ENCODE data around the gene SLC1A6. TPM values are rescaled to one million over a fixed set of nuclear protein-coding genes. Genes with fewer than 3 reads are reported as not detected.

The SLC1A6 gene
- total RNA-seq, 1 experiment from 2014 or later = 2.9 TPM

DNA sequence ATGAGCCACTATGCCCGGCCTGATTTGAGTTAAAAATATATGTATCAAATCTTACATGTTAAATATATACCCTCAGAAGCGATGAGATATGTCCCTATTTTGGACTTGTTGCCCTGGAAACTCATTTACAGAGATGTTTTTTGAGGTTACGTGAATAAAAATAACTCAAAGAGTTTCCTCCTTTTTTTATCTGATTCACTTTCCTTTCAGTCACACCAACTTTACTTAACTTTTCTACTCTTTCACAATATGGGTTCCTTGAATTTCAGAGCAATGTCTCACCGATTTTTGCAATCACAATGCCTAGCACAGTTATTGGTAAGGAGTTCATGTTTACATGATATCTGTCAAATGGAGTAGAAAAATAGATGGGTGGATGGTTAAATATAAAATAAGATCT lies 36.1 kb downstream of the SLC1A6 start:
- Histone ChIP-seq H3F3A (ENCODE audit: insufficient read depth, low read depth) (peaks cover 29% of the 10 kb centered on the region), H4K20me1 (ENCODE audit: insufficient read depth) (no peaks in the 10 kb centered on the region), H3K79me2 (ENCODE audit: low read depth) (no peaks in the 10 kb centered on the region), H3K27me3 (ENCODE audit: insufficient read depth, low read depth) (no peaks in the 10 kb centered on the region), H2AFZ (peak overlapping the region; percentile 44), H3K4me1 (replicated peaks; ENCODE audit: insufficient read depth) (peaks cover 24% of the 10 kb centered on the region), H3K27ac (peak overlapping the region; percentile 87), H3K4me2 (peak overlapping the region; percentile 55), H3K9me3 (ENCODE audit: insufficient read depth, low read depth) (0 out of 2 replicates have a peak, but pooled peaks cover 5% of the 10 kb centered on the region), H3K9me2 (ENCODE audit: insufficient read depth) (no peaks in the 10 kb centered on the region), H3K36me3 (ENCODE audit: low read depth) (no peaks in the 10 kb centered on the region), H3K4me3 (no peak overlapping the region)
- ChIA-PET CTCF (no interaction called here), POLR2A (ENCODE audit: unreplicated experiment) (no interaction called here)
- BruUV-seq (replicated peaks) = no TSS peak
- intact Hi-C loops (cut with micrococcal nuclease; ENCODE audit: unreplicated experiment) = no loop called here
- TF ChIP-seq, protein P1, sequence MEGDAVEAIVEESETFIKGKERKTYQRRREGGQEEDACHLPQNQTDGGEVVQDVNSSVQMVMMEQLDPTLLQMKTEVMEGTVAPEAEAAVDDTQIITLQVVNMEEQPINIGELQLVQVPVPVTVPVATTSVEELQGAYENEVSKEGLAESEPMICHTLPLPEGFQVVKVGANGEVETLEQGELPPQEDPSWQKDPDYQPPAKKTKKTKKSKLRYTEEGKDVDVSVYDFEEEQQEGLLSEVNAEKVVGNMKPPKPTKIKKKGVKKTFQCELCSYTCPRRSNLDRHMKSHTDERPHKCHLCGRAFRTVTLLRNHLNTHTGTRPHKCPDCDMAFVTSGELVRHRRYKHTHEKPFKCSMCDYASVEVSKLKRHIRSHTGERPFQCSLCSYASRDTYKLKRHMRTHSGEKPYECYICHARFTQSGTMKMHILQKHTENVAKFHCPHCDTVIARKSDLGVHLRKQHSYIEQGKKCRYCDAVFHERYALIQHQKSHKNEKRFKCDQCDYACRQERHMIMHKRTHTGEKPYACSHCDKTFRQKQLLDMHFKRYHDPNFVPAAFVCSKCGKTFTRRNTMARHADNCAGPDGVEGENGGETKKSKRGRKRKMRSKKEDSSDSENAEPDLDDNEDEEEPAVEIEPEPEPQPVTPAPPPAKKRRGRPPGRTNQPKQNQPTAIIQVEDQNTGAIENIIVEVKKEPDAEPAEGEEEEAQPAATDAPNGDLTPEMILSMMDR (conservative IDR thresholded peaks at IDR 0.05) = no peak
- no peak for TF ChIP-seq EZH2 (IDR thresholded peaks at IDR 0.05; ENCODE audit: low read depth)
- peak in 1 of 2 experiments; percentile 98 for DNase-seq

DNA sequence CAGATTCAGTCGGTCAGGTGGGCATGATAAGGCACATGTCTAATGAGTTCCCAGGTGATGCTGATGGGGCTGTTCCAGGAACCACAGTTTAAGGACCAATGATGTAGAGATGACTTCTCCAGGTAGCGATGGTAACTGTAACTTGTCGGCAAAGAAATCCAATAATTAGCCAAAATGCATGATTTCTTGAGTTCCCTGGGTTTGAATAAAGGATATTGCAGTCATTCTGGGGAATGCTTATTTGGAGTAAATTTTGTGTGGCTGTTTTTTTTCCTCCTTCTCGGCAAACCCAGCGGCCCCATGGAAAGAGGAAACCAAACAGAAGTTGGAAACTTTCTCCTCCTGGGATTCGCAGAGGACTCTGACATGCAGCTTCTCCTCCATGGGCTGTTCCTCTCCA lies 38.5 kb downstream of the SLC1A6 start, which contains the start of gene OR7C2:
Gene OR7C2, plus strand, starts transcription at position 301 of the 400 bp plus-strand sequence. Its CDS starts 0 bp downstream, at position 301.
- no peak within 1 kb of the TSS for H3K4me3 ChIP-seq
- no peak within 1 kb of the TSS for H3K27ac ChIP-seq
- H3K9me2 ChIP-seq (ENCODE audit: insufficient read depth) = no peaks in the 10 kb centered on the region
- ChIA-PET CTCF (no interaction called here), POLR2A (ENCODE audit: unreplicated experiment) (no interaction called here)
- H3K4me1 ChIP-seq (replicated peaks; ENCODE audit: insufficient read depth) = peaks cover 24% of the 10 kb centered on the region
- intact Hi-C loops (cut with micrococcal nuclease; ENCODE audit: unreplicated experiment) = no loop called here
- no peak for DNase-seq
- no peaks in the 10 kb centered on the region for H3K27me3 ChIP-seq (ENCODE audit: insufficient read depth, low read depth)
- no peak within 1 kb of the TSS for H2AFZ ChIP-seq
- 0 out of 2 replicates have a peak, but pooled peaks cover 5% of the 10 kb centered on the region for H3K9me3 ChIP-seq (ENCODE audit: insufficient read depth, low read depth)
- peaks cover 23% of the 10 kb centered on the region for H3F3A ChIP-seq (ENCODE audit: insufficient read depth, low read depth)
- BruUV-seq (replicated peaks) = no TSS peak
- no peaks in the 10 kb centered on the region for H4K20me1 ChIP-seq (ENCODE audit: insufficient read depth)
- H3K4me2 ChIP-seq = no peak within 1 kb of the TSS
- H3K36me3 ChIP-seq (ENCODE audit: low read depth) = no peaks in the 10 kb centered on the region
- TF ChIP-seq, protein P1 (conservative IDR thresholded peaks at IDR 0.05) = no peak
- TF ChIP-seq EZH2 (IDR thresholded peaks at IDR 0.05; ENCODE audit: low read depth) = no peak
- H3K79me2 ChIP-seq (ENCODE audit: low read depth) = no peaks in the 10 kb centered on the region

DNA sequence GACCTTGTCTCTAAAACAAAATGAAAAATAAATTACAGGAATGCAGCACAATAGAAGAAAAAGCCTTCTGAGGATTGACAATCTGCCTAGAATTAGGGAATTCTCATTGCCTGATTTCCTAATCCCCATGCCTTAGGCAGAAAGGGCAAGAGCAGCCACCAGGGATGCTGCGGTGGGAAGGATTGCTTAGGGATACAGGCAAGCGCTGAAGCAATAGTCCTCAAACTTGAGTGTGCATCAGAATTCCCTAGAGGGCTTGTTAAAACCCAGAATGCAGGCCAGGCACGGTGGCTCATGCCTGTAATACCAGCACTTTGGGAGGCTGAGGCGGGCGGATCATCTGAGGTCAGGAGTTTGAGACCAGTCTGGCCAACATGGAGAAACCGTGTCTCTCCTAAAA lies 39.4 kb downstream of the SLC1A6 start:
- CTCF ChIA-PET = no interaction called here

More for the DNA sequence above, 39.4 kb downstream of the SLC1A6 start:
- no TSS peak for BruUV-seq (replicated peaks)
- Histone ChIP-seq H3K9me3 (ENCODE audit: insufficient read depth, low read depth) (0 out of 2 replicates have a peak, but pooled peaks cover 5% of the 10 kb centered on the region), H3F3A (ENCODE audit: insufficient read depth, low read depth) (peaks cover 23% of the 10 kb centered on the region), H4K20me1 (ENCODE audit: insufficient read depth) (no peaks in the 10 kb centered on the region), H3K27ac (no peak overlapping the region), H3K27me3 (ENCODE audit: insufficient read depth, low read depth) (no peaks in the 10 kb centered on the region), H3K79me2 (ENCODE audit: low read depth) (no peaks in the 10 kb centered on the region), H3K4me2 (no peak overlapping the region), H3K9me2 (ENCODE audit: insufficient read depth) (no peaks in the 10 kb centered on the region), H3K4me1 (replicated peaks; ENCODE audit: insufficient read depth) (peaks cover 24% of the 10 kb centered on the region), H3K4me3 (no peak overlapping the region), H2AFZ (no peak overlapping the region), H3K36me3 (ENCODE audit: low read depth) (no peaks in the 10 kb centered on the region)
- POLR2A ChIA-PET (ENCODE audit: unreplicated experiment) = no interaction called here
- TF ChIP-seq, protein P1 (conservative IDR thresholded peaks at IDR 0.05) = no peak
- no peak for TF ChIP-seq EZH2 (IDR thresholded peaks at IDR 0.05; ENCODE audit: low read depth)
- no peak for DNase-seq
- intact Hi-C loops (cut with micrococcal nuclease; ENCODE audit: unreplicated experiment) = no loop called here

Measured in PC-9 (cell line).